HepG2 (cell line): ENCODE data around the gene RREB1. TPM values are rescaled to one million over a fixed set of nuclear protein-coding genes. Genes with fewer than 3 reads are reported as not detected.

Experiments
- ATAC-seq: fragments of 200-7000 bp; cut with Tn5 transposase; 3 replicates; pipeline ENCODE4 v1.9.1; 2020; ENCODE audit warnings: mild to moderate bottlenecking, moderate library complexity
- BruUV-seq: library from RNA; stranded (reverse); fragments of 400-500 nt; replicated peaks from 2 replicates; lab custom pipeline; 2021; lab: Mats Ljungman, UMichigan
- CTCF ChIA-PET: fragments of 300-600 bp; formaldehyde crosslinking; extraction: SDS; loops from one replicate; lab custom pipeline; 2021; ENCODE audit warnings: low total read pairs, inconsistent platforms, low intra/inter-chr PET ratio; lab: Yijun Ruan, JAX
- POLR2A ChIA-PET: fragments of 350-600 bp; sonication (Branson Sonifier 250); formaldehyde crosslinking; loops from one replicate; lab custom pipeline; 2020; ENCODE audit warnings: antibody characterized with exemption, inconsistent platforms; lab: Yijun Ruan, JAX
- DNase-seq: peaks from one replicate; pipeline ENCODE4 v3.0.0-alpha.2; 2015; ENCODE audit warnings: low spot score
- FAIRE-seq: peaks from 3 replicates; lab custom pipeline; 2011; peaks lifted over from hg19 to GRCh38; lab: Jason Lieb, UNC
- H2AFZ ChIP-seq: one replicate; pipeline ENCODE4 v1.6.1; 2011; ENCODE audit warnings: low read length, inconsistent platforms
- H3K27ac ChIP-seq: fragments of 300-600 bp; 3 replicates; pipeline ENCODE4 v1.8.0; 2011; ENCODE audit warnings: mixed run types, mild to moderate bottlenecking, mixed read lengths, low read length, inconsistent platforms; ENCODE audit not compliant: insufficient read depth; ENCODE audit errors: extremely low read length
- H3K27me3 ChIP-seq, 2 experiments: fragments of 200-600 bp in 1 of 2; 2 replicates in 1 of 2; 3 replicates in 1 of 2; pipeline versions ENCODE4 v1.6.0 to v1.8.0; 2011; ENCODE audit warnings: low read length in 2 of 2, mild to moderate bottlenecking in 2 of 2, moderate library complexity in 2 of 2, inconsistent platforms in 1 of 2; ENCODE audit not compliant: insufficient read depth in 2 of 2, control insufficient read depth in 1 of 2
- H3K36me3 ChIP-seq, 2 experiments: fragments of 200-600 bp in 1 of 2; replicated peaks in 1 of 2; 2 replicates in 1 of 2; 3 replicates in 1 of 2; pipeline versions ENCODE4 v1.5.1 to v1.8.0; 2011; ENCODE audit warnings: low read length in 2 of 2, inconsistent platforms in 1 of 2; ENCODE audit not compliant: insufficient read depth in 2 of 2, control insufficient read depth in 1 of 2
- H3K4me1 ChIP-seq: 2 replicates; pipeline ENCODE4 v1.5.1; 2012; ENCODE audit warnings: low read length, inconsistent platforms; ENCODE audit not compliant: insufficient read depth
- H3K4me2 ChIP-seq: 2 replicates; pipeline ENCODE4 v1.6.0; 2011; ENCODE audit warnings: low read depth, low read length, inconsistent platforms
- H3K4me3 ChIP-seq, 3 experiments: fragments of 200-600 bp in 1 of 3; sonication (generic), shearing (Covaris generic) in 1 of 3; replicated peaks in 1 of 3; 2 replicates each; pipeline ENCODE4 v1.5.1; 2011 to 2016; ENCODE audit warnings: low read length in 3 of 3, inconsistent platforms in 2 of 3, low read depth in 2 of 3, mild to moderate bottlenecking in 2 of 3, control low read depth in 1 of 3, mixed read lengths in 1 of 3; ENCODE audit not compliant: insufficient read depth in 1 of 3
- H3K79me2 ChIP-seq: one replicate; pipeline ENCODE4 v1.6.1; 2011; ENCODE audit warnings: low read length, inconsistent platforms; ENCODE audit not compliant: insufficient read depth
- H3K9ac ChIP-seq: 2 replicates; pipeline ENCODE4 v1.6.0; 2011; ENCODE audit warnings: mild to moderate bottlenecking, low read depth, low read length, inconsistent platforms; ENCODE audit not compliant: insufficient read depth
- H3K9me3 ChIP-seq: 2 replicates; pipeline ENCODE4 v1.5.1; 2012; ENCODE audit warnings: mild to moderate bottlenecking, low read length
- H4K20me1 ChIP-seq: 2 replicates; pipeline ENCODE4 v1.6.0; 2011; ENCODE audit warnings: inconsistent platforms, mild to moderate bottlenecking, low read length, moderate library complexity; ENCODE audit not compliant: insufficient read depth
- GZF1 ChIP-seq: sonication (generic); formaldehyde crosslinking; IDR thresholded peaks from 2 replicates; pipeline ENCODE4 v1.5.1; 2020; ENCODE audit warnings: mild to moderate bottlenecking, missing genetic modification reagents
- NFATC3 ChIP-seq: sonication (generic); formaldehyde crosslinking; IDR thresholded peaks from 2 replicates; pipeline ENCODE4 v1.5.1; 2020; ENCODE audit warnings: mild to moderate bottlenecking, missing genetic modification reagents
- NFRKB ChIP-seq: fragments of 450-650 bp; IDR thresholded peaks from 2 replicates; pipeline ENCODE4 v1.6.1; 2017
- PHF21A ChIP-seq: sonication (generic); formaldehyde crosslinking; IDR thresholded peaks from 2 replicates; pipeline ENCODE4 v1.5.0; 2020; ENCODE audit warnings: mild to moderate bottlenecking, missing genetic modification reagents
- SP5 ChIP-seq: IDR thresholded peaks from 2 replicates; pipeline ENCODE4 v1.6.1; 2016; ENCODE audit warnings: low read depth, borderline replicate concordance
- ZNF17 ChIP-seq: sonication (generic); formaldehyde crosslinking; IDR thresholded peaks from 2 replicates; pipeline ENCODE4 v1.5.0; 2020; ENCODE audit warnings: mild to moderate bottlenecking, missing genetic modification reagents
- WGBS: methylation state at CpG from one replicate; pipeline ENCODE4 v1.1.6; 2017; ENCODE audit warnings: low lambda C conversion rate; 5-methylcytosine and 5-hydroxymethylcytosine counted together
- in situ Hi-C: cut with HindIII; loops from 2 replicates; pipeline ENCODE4 v1.10.0; 2017; ENCODE audit warnings: low pct_unique_long_range_greater_than_20kb; ENCODE audit not compliant: extremely low pct_ligation_motif_present
- intact Hi-C: fragments of 100-400 bp; cut with micrococcal nuclease; formaldehyde crosslinking; loops from one replicate; pipeline ENCODE4 v1.10.0; 2022; ENCODE audit not compliant: unreplicated experiment
- polyA plus RNA-seq, 8 experiments: library from polyadenylated mRNA; depleted of rRNA in 3 of 8; stranded (reverse) in 7 of 8; unstranded in 1 of 8; fragments of >200 nt; fragmentation: Illumina TruSeq in 4 of 8; extraction: Trizol in 4 of 8; gene quantifications; 2 replicates each; pipeline versions ENCODE4 v1.2.1 to v1.2.3, GENCODE V29; 2011 to 2016; ENCODE audit warnings: low read depth in 4 of 8, missing spikeins in 1 of 8, mixed read lengths in 1 of 8; ENCODE audit not compliant: insufficient read depth in 1 of 8
- total RNA-seq, 5 experiments: library from RNA; depleted of rRNA; stranded (reverse); fragments of >200 nt; fragmentation: Illumina TruSeq; extraction: Trizol; gene quantifications; 2 replicates each; pipeline ENCODE4 v1.2.3, GENCODE V29; 2016; ENCODE audit warnings: low read depth in 1 of 5
- TF ChIP-seq, protein P1 (sequence below): sonication (generic); formaldehyde crosslinking; IDR thresholded peaks from 2 replicates; pipeline ENCODE4 v1.5.0; 2020; ENCODE audit warnings: missing genetic modification reagents
- TF ChIP-seq, protein P2 (sequence below): sonication (generic); formaldehyde crosslinking; IDR thresholded peaks from 2 replicates; pipeline ENCODE4 v1.9.0; 2021; ENCODE audit warnings: missing genetic modification reagents, borderline replicate concordance
- TF ChIP-seq, protein P3 (sequence below): sonication (generic); formaldehyde crosslinking; IDR thresholded peaks from 2 replicates; pipeline ENCODE4 v1.9.0; 2022; ENCODE audit warnings: missing genetic modification reagents, mild to moderate bottlenecking, borderline replicate concordance
- TF ChIP-seq, protein P4 (sequence below): sonication (generic); IDR thresholded peaks from 2 replicates; pipeline ENCODE4 v1.6.1; 2016; ENCODE audit warnings: low read depth, borderline replicate concordance

Gene RREB1
- total and polyA plus RNA-seq, 2 of the 13 experiments (the other 11 are each of a cell fraction or from before 2014, with no cell fraction given) = 6.1 to 23.2 TPM

DNA sequence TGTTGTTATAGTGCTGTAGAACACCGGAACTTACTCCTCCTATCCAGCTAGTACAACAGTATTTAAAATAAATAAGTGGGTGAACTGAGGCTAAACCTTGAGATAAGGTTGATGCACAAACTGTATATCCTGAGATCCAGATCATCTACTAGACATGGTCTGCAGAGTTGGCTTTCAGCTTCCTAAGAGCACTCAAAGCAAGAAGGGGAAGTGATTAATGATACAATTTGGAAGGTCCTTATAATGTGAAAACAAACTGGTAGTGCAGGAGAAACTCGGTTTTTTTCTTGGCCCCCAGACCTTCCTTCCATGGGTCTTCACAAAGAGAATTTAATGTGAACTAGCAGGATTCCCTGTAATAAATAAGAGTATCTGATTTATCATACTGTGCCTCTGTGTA is 27.4 kb upstream of the RREB1 start:
- Histone ChIP-seq H2AFZ (no peak overlapping the region), H4K20me1 (no peaks in the 10 kb centered on the region), H3K27ac (no peak overlapping the region), H3K79me2 (no peaks in the 10 kb centered on the region), H3K27me3 (peaks cover 0 to 8% of the 10 kb centered on the region in 2 experiments; a peak in 1 of 5 replicates), H3K36me3 (no peaks in the 10 kb centered on the region), H3K4me3 (no peak overlapping the region), H3K4me1 (no peaks in the 10 kb centered on the region), H3K9ac (no peak overlapping the region), H3K9me3 (no peaks in the 10 kb centered on the region), H3K4me2 (no peak overlapping the region)
- intact Hi-C loops = no loop called here
- ChIA-PET CTCF (no interaction called here), POLR2A (no interaction called here)
- FAIRE-seq (no peak), ATAC-seq (no peak), DNase-seq (no peak)
- WGBS = 51% methylated on average over 2 of the region's 2 CpGs
- BruUV-seq = no TSS peak
- TF ChIP-seq, protein P1, sequence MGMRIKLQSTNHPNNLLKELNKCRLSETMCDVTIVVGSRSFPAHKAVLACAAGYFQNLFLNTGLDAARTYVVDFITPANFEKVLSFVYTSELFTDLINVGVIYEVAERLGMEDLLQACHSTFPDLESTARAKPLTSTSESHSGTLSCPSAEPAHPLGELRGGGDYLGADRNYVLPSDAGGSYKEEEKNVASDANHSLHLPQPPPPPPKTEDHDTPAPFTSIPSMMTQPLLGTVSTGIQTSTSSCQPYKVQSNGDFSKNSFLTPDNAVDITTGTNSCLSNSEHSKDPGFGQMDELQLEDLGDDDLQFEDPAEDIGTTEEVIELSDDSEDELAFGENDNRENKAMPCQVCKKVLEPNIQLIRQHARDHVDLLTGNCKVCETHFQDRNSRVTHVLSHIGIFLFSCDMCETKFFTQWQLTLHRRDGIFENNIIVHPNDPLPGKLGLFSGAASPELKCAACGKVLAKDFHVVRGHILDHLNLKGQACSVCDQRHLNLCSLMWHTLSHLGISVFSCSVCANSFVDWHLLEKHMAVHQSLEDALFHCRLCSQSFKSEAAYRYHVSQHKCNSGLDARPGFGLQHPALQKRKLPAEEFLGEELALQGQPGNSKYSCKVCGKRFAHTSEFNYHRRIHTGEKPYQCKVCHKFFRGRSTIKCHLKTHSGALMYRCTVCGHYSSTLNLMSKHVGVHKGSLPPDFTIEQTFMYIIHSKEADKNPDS (CRISPR knock-in tag) = no peak
- TF ChIP-seq, protein P2, sequence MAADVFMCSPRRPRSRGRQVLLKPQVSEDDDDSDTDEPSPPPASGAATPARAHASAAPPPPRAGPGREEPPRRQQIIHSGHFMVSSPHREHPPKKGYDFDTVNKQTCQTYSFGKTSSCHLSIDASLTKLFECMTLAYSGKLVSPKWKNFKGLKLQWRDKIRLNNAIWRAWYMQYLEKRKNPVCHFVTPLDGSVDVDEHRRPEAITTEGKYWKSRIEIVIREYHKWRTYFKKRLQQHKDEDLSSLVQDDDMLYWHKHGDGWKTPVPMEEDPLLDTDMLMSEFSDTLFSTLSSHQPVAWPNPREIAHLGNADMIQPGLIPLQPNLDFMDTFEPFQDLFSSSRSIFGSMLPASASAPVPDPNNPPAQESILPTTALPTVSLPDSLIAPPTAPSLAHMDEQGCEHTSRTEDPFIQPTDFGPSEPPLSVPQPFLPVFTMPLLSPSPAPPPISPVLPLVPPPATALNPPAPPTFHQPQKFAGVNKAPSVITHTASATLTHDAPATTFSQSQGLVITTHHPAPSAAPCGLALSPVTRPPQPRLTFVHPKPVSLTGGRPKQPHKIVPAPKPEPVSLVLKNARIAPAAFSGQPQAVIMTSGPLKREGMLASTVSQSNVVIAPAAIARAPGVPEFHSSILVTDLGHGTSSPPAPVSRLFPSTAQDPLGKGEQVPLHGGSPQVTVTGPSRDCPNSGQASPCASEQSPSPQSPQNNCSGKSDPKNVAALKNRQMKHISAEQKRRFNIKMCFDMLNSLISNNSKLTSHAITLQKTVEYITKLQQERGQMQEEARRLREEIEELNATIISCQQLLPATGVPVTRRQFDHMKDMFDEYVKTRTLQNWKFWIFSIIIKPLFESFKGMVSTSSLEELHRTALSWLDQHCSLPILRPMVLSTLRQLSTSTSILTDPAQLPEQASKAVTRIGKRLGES (CRISPR knock-in tag) = no peak
- TF ChIP-seq NFRKB (no peak), GZF1 (CRISPR knock-in tag) (no peak), ZNF17 (no peak), PHF21A (CRISPR knock-in tag) (no peak), NFATC3 (no peak), SP5 (CRISPR knock-in tag) (no peak)
- TF ChIP-seq, protein P3, sequence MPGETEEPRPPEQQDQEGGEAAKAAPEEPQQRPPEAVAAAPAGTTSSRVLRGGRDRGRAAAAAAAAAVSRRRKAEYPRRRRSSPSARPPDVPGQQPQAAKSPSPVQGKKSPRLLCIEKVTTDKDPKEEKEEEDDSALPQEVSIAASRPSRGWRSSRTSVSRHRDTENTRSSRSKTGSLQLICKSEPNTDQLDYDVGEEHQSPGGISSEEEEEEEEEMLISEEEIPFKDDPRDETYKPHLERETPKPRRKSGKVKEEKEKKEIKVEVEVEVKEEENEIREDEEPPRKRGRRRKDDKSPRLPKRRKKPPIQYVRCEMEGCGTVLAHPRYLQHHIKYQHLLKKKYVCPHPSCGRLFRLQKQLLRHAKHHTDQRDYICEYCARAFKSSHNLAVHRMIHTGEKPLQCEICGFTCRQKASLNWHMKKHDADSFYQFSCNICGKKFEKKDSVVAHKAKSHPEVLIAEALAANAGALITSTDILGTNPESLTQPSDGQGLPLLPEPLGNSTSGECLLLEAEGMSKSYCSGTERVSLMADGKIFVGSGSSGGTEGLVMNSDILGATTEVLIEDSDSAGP (CRISPR knock-in tag) = no peak
- TF ChIP-seq, protein P4, sequence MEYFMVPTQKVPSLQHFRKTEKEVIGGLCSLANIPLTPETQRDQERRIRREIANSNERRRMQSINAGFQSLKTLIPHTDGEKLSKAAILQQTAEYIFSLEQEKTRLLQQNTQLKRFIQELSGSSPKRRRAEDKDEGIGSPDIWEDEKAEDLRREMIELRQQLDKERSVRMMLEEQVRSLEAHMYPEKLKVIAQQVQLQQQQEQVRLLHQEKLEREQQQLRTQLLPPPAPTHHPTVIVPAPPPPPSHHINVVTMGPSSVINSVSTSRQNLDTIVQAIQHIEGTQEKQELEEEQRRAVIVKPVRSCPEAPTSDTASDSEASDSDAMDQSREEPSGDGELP = no peak
- in situ Hi-C loops = no loop called here
